HCT116 (cell line): ENCODE data around the gene SCGB3A2. TPM values are rescaled to one million over a fixed set of nuclear protein-coding genes. Genes with fewer than 3 reads are reported as not detected.

Experiments
- ATAC-seq: fragments of 200-7000 bp; cut with Tn5 transposase; 2 replicates; pipeline ENCODE4 v1.9.1; 2020; ENCODE audit warnings: mild to moderate bottlenecking, moderate library complexity
- BruUV-seq: library from RNA; stranded (reverse); fragments of 400-500 nt; replicated peaks from 2 replicates; lab custom pipeline; 2021; lab: Mats Ljungman, UMichigan
- CTCF ChIA-PET: fragments of 300-600 bp; sonication (Branson Sonifier 250); formaldehyde crosslinking; loops from one replicate; lab custom pipeline; 2021; ENCODE audit warnings: antibody characterized with exemption; lab: Charles Lee
- POLR2A ChIA-PET: fragments of 300-600, 350-600 bp; sonication (Branson Sonifier 250); formaldehyde crosslinking; loops from one replicate; lab custom pipeline; 2021; ENCODE audit warnings: antibody characterized with exemption; lab: Charles Lee
- RAD21 ChIA-PET, 2 experiments: fragments of 300-600 bp; sonication (Branson Sonifier 250); formaldehyde crosslinking; loops; one replicate each; lab custom pipeline; 2023; ENCODE audit warnings: low total read pairs in 2 of 2; ENCODE audit not compliant: uncharacterized antibody in 2 of 2, unreplicated experiment in 2 of 2, low non-redundant PET in 1 of 2; lab: Charles Lee
- DNase-seq: peaks from one replicate; pipeline ENCODE4 v3.0.0-alpha.2; 2010; ENCODE audit warnings: low read depth, low spot score
- H2AFZ ChIP-seq: fragments of 200-600 bp; shearing (Covaris generic), sonication (generic); 2 replicates; pipeline ENCODE4 v1.6.1; 2017; ENCODE audit warnings: low read depth, mixed run types, mixed read lengths, antibody characterized with exemption, low read length; ENCODE audit not compliant: poor library complexity, severe bottlenecking
- H3K27ac ChIP-seq: 2 replicates; pipeline ENCODE4 v1.5.1; 2012; ENCODE audit warnings: low read depth, low read length
- H3K27me3 ChIP-seq: fragments of 200-600 bp; sonication (generic); 2 replicates; pipeline ENCODE4 v1.6.1; 2016; ENCODE audit warnings: mixed run types, low read length, mixed read lengths; ENCODE audit not compliant: insufficient read depth
- H3K36me3 ChIP-seq, 2 experiments: fragments of 200-500 bp in 1 of 2; fragments of 200-600 bp in 1 of 2; sonication (Bioruptor generic) in 1 of 2; sonication (generic) in 1 of 2; 2 replicates each; pipeline versions ENCODE4 v1.5.1 to v1.6.1; 2014 to 2016; ENCODE audit warnings: low read length in 2 of 2, inconsistent platforms in 1 of 2, mixed read lengths in 1 of 2, mixed run types in 1 of 2; ENCODE audit not compliant: insufficient read depth in 2 of 2, control insufficient read depth in 1 of 2
- H3K4me1 ChIP-seq, 2 experiments: fragments of 200-600 bp in 1 of 2; sonication (generic) in 1 of 2; 2 replicates each; pipeline versions ENCODE4 v1.5.1 to v1.6.1; 2012 to 2017; ENCODE audit warnings: low read length in 2 of 2, inconsistent platforms in 1 of 2, mild to moderate bottlenecking in 1 of 2, mixed read lengths in 1 of 2, mixed run types in 1 of 2, moderate library complexity in 1 of 2; ENCODE audit not compliant: insufficient read depth in 2 of 2, control insufficient read depth in 1 of 2
- H3K4me2 ChIP-seq: fragments of 200-600 bp; sonication (generic); 2 replicates; pipeline ENCODE4 v1.6.1; 2017; ENCODE audit warnings: mixed run types, low read length, mixed read lengths
- H3K4me3 ChIP-seq, 2 experiments: fragments of 200-600 bp in 1 of 2; sonication (generic) in 1 of 2; replicated peaks in 1 of 2; 2 replicates each; pipeline ENCODE4 v1.5.1; 2011 to 2016; ENCODE audit warnings: low read length in 2 of 2, control low read depth in 1 of 2, low read depth in 1 of 2, mild to moderate bottlenecking in 1 of 2, mixed read lengths in 1 of 2, mixed run types in 1 of 2
- H3K79me2 ChIP-seq: fragments of 200-600 bp; sonication (generic); 2 replicates; pipeline ENCODE4 v1.6.1; 2017; ENCODE audit warnings: mild to moderate bottlenecking, mixed run types, low read length, moderate library complexity, mixed read lengths; ENCODE audit not compliant: insufficient read depth
- H3K9ac ChIP-seq: fragments of 200-600 bp; sonication (generic); 2 replicates; pipeline ENCODE4 v1.6.1; 2016; ENCODE audit warnings: low read length, mixed read lengths
- H3K9me2 ChIP-seq: fragments of 200-600 bp; sonication (generic), shearing (Covaris generic); 2 replicates; pipeline ENCODE4 v1.6.1; 2017; ENCODE audit warnings: mixed run types, mild to moderate bottlenecking, moderate library complexity; ENCODE audit not compliant: insufficient read depth
- H3K9me3 ChIP-seq, 2 experiments: fragments of 200-500 bp in 1 of 2; fragments of 200-600 bp in 1 of 2; sonication (Bioruptor generic) in 1 of 2; sonication (generic) in 1 of 2; 2 replicates each; pipeline ENCODE4 v1.6.1; 2014 to 2017; ENCODE audit warnings: low read length in 2 of 2, mixed read lengths in 2 of 2, inconsistent platforms in 1 of 2, low read depth in 1 of 2, mild to moderate bottlenecking in 1 of 2, mixed run types in 1 of 2, moderate library complexity in 1 of 2; ENCODE audit not compliant: control insufficient read depth in 1 of 2, insufficient read depth in 1 of 2
- H4K20me1 ChIP-seq: fragments of 200-600 bp; sonication (generic), shearing (Covaris generic); 2 replicates; pipeline ENCODE4 v1.6.1; 2017; ENCODE audit warnings: mixed run types, mild to moderate bottlenecking, moderate library complexity; ENCODE audit not compliant: insufficient read depth
- ATF3 ChIP-seq: IDR thresholded peaks from 2 replicates; pipeline ENCODE4 v1.6.1; 2012
- CEBPB ChIP-seq: IDR thresholded peaks from 2 replicates; pipeline ENCODE4 v1.6.1; 2012; ENCODE audit warnings: low read depth
- CTCF ChIP-seq, 3 experiments: fragments of 200-600 bp in 1 of 3; sonication (generic) in 1 of 3; IDR thresholded peaks in 2 of 3; conservative IDR thresholded peaks in 1 of 3; 2 replicates each; pipeline ENCODE4 v1.5.1; 2012 to 2017; ENCODE audit warnings: low read depth in 2 of 3, low read length in 2 of 3, antibody characterized with exemption in 1 of 3, borderline replicate concordance in 1 of 3, control low read depth in 1 of 3, mild to moderate bottlenecking in 1 of 3, mixed read lengths in 1 of 3, mixed run types in 1 of 3, moderate library complexity in 1 of 3; ENCODE audit not compliant: insufficient read depth in 1 of 3
- EGR1 ChIP-seq: IDR thresholded peaks from 2 replicates; pipeline ENCODE4 v1.6.1; 2012; ENCODE audit warnings: low read depth
- EZH2 ChIP-seq: fragments of 200-600 bp; sonication (generic); IDR thresholded peaks from 2 replicates; pipeline ENCODE4 v1.6.1; 2017; ENCODE audit warnings: antibody characterized with exemption, mixed run types
- JUND ChIP-seq: IDR thresholded peaks from 2 replicates; pipeline ENCODE4 v1.6.1; 2012
- POLR2A ChIP-seq: IDR thresholded peaks from 2 replicates; pipeline ENCODE4 v1.7.0; 2011; ENCODE audit warnings: borderline replicate concordance; ENCODE audit not compliant: insufficient read depth, insufficient read length; ENCODE audit errors: extremely low read depth
- POLR2AphosphoS5 ChIP-seq: IDR thresholded peaks from 2 replicates; pipeline ENCODE4 v1.6.1; 2011; ENCODE audit warnings: mild to moderate bottlenecking, low read depth, low read length, moderate library complexity
- RAD21 ChIP-seq: IDR thresholded peaks from 2 replicates; pipeline ENCODE4 v1.6.1; 2012; ENCODE audit warnings: low read depth, mild to moderate bottlenecking
- SIN3A ChIP-seq: IDR thresholded peaks from 2 replicates; pipeline ENCODE4 v1.6.1; 2012; ENCODE audit warnings: low read depth
- SRF ChIP-seq: IDR thresholded peaks from 2 replicates; pipeline ENCODE4 v1.6.1; 2012; ENCODE audit warnings: low read depth
- TCF7L2 ChIP-seq: IDR thresholded peaks from 2 replicates; pipeline ENCODE4 v1.7.0; 2011; ENCODE audit warnings: borderline replicate concordance, inconsistent platforms; ENCODE audit not compliant: insufficient read depth, insufficient read length; ENCODE audit errors: extremely low read depth
- YY1 ChIP-seq: IDR thresholded peaks from 2 replicates; pipeline ENCODE4 v1.6.1; 2011; ENCODE audit warnings: low read length, low read depth, moderate library complexity, mild to moderate bottlenecking; ENCODE audit not compliant: insufficient replicate concordance; ENCODE audit errors: extremely low read depth
- ZFX ChIP-seq: fragments of 450-650 bp; IDR thresholded peaks from 2 replicates; pipeline ENCODE4 v1.6.1; 2017
- ZNF274 ChIP-seq: fragments of 200-500 bp; sonication (Bioruptor generic); IDR thresholded peaks from 2 replicates; pipeline ENCODE4 v1.6.1; 2014; ENCODE audit warnings: mild to moderate bottlenecking, low read depth, low read length, inconsistent platforms
- intact Hi-C: fragments of 100-400 bp; cut with micrococcal nuclease; formaldehyde crosslinking; loops from 2 replicates; pipeline ENCODE4 v1.10.0; 2022
- total RNA-seq: library from RNA; stranded (reverse); gene quantifications from one replicate; pipeline ENCODE4 v1.2.1, GENCODE V29; 2021; ENCODE audit not compliant: unreplicated experiment

The SCGB3A2 gene
- total RNA-seq, 1 experiment from 2014 or later, result not detected

GRCh38 chr5:147895864-147896263 is 17.4 kb downstream of the SCGB3A2 start:
- H3K27me3 ChIP-seq, result peaks cover 6% of the 10 kb centered on the region
- DNase-seq (no peak), ATAC-seq (no peak)
- no peak overlapping the region for H3K4me3 ChIP-seq
- ChIA-PET RAD21 (no interaction called here), POLR2A (no interaction called here), CTCF (interaction anchor here (1.0 kb wide), 1 partner anchor 9 kb away, joined by 3 read pairs; no protein-coding TSS in a partner anchor)
- no peak overlapping the region for H2AFZ ChIP-seq
- no TSS peak for BruUV-seq
- H3K36me3 ChIP-seq, result no peaks in the 10 kb centered on the region
- H3K4me2 ChIP-seq, result no peak overlapping the region
- H3K79me2 ChIP-seq, result no peaks in the 10 kb centered on the region
- H3K9me3 ChIP-seq, result no peaks in the 10 kb centered on the region
- H3K9me2 ChIP-seq, result no peaks in the 10 kb centered on the region
- H3K27ac ChIP-seq, result no peak overlapping the region
- no peak overlapping the region for H3K9ac ChIP-seq
- TF ChIP-seq POLR2A (no peak), SIN3A (no peak), SRF (no peak)
- H3K4me1 ChIP-seq, result no peaks in the 10 kb centered on the region
- H4K20me1 ChIP-seq, result no peaks in the 10 kb centered on the region
- intact Hi-C loops, result no loop called here

GRCh38 chr5:147898875-147899401 is 20.4 kb downstream of the SCGB3A2 start:
- no TSS peak for BruUV-seq
- no peaks in the 10 kb centered on the region for H3K9me2 ChIP-seq
- no peak overlapping the region for H3K27ac ChIP-seq
- POLR2A ChIA-PET, result no interaction called here
- H3K27me3 ChIP-seq, result peaks cover 6% of the 10 kb centered on the region; the same call in 1 of the 2 replicates
- no peaks in the 10 kb centered on the region for H4K20me1 ChIP-seq
- H3K4me2 ChIP-seq, result no peak overlapping the region
- CTCF ChIA-PET, result no interaction called here
- H3K36me3 ChIP-seq, result no peaks in the 10 kb centered on the region
- H3K79me2 ChIP-seq, result no peaks in the 10 kb centered on the region
- H2AFZ ChIP-seq, result no peak overlapping the region
- no peak for ATAC-seq
- intact Hi-C loops, result no loop called here
- no peaks in the 10 kb centered on the region for H3K9me3 ChIP-seq
- H3K4me1 ChIP-seq, result no peaks in the 10 kb centered on the region
- H3K4me3 ChIP-seq, result no peak overlapping the region
- TF ChIP-seq CTCF (IDR thresholded peaks at IDR 0.05 in 2 of 3, conservative IDR thresholded peaks at IDR 0.05 in 1 of 3; ENCODE audit: borderline replicate concordance in 1 of 3, insufficient read depth in 1 of 3, low read depth in 2 of 3, low read length in 2 of 3), result no peak
- no peak for TF ChIP-seq RAD21
- TF ChIP-seq TCF7L2, result no peak
- no peak for TF ChIP-seq EZH2
- TF ChIP-seq ATF3, result no peak
- no peak for TF ChIP-seq CEBPB
- no peak for TF ChIP-seq ZFX
- no peak for TF ChIP-seq EGR1
- TF ChIP-seq JUND, result no peak
- no peak for TF ChIP-seq ZNF274
- no peak for TF ChIP-seq POLR2AphosphoS5
- no peak for TF ChIP-seq SRF
- TF ChIP-seq YY1, result no peak
- TF ChIP-seq SIN3A, result no peak
- TF ChIP-seq, all 23 proteins: peak for 0
- no peak for DNase-seq
- RAD21 ChIA-PET, result no interaction called here
- H3K9ac ChIP-seq, result no peak overlapping the region
